Measurements from ENCODE around the gene AMBRA1.

The AMBRA1 gene

GRCh38 chr11:46499821-46500220 is 94.0 kb downstream of the AMBRA1 start:
- DNase-seq: no peak

DNA sequence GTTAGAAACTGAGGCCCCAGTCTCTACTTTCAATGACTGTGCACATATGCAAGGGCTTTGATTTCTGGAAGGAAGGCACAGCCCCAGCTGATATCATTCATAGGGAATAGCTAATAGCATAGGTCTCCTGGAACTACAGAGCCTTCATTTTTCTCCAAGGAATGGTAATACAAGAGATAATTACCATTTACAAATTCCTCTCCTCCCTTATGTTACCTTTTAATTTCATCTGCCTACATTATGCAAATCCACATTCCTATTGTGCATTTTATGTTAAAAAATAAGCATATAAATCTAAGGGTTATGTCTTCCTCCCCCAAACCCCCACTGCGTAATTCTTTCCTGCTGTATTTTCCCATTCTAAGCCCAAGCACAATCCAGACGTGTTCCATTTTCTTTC is 94.9 kb downstream of the AMBRA1 start:
- no peak for DNase-seq

DNA sequence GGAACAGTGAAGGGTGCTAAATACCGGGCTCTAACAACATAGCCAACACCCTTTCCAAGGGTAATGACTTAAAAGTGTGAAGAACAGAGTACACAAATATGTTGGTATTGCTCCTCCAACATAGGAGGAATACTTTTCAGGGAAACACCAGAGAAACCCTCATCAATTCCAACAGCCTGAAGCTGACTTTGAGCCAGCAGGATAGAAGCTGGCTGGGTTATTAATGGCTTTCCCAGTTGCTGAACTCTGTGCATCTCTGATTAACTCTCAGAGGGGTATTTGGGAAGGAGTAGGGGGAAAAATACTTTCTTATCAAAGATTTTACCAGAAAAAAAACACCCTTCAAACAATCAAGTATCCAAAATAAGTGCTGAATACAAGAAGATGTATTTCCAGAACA is 95.6 kb downstream of the AMBRA1 start:
- no peak for DNase-seq

GRCh38 chr11:46497498-46497897 is 96.3 kb downstream of the AMBRA1 start:
- DNase-seq: no peak

GRCh38 chr11:46493791-46494190 is 100.0 kb downstream of the AMBRA1 start:
- DNase-seq: no peak

GRCh38 chr11:46492532-46492931 is 101.3 kb downstream of the AMBRA1 start:
- no peak for DNase-seq

- DNase-seq: no peak
Measured at GRCh38 chr11:46491661-46492330, 102.0 kb downstream of the AMBRA1 start.

DNA sequence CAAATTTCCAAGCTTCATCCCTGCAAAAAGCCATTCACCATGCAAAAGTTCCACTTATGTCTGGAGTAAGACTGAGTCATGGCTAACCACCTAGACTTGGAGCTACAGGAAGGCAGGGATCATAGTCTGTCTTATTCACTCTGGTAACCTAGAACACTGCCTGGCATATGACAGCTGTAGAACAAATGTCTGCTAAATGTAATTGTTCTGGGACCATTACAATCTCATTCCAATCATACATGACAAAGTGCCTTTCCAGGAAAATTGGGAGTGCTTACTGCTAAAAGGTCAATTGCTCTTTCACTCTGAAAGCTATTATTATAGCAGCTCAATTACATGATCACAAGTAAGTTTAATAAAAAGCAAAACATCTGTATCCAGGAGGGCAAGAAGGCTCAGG is 103.2 kb downstream of the AMBRA1 start:
- no peak for DNase-seq

GRCh38 chr11:46489656-46490560 is 103.9 kb downstream of the AMBRA1 start:
- peak; percentile 32 for DNase-seq

DNA sequence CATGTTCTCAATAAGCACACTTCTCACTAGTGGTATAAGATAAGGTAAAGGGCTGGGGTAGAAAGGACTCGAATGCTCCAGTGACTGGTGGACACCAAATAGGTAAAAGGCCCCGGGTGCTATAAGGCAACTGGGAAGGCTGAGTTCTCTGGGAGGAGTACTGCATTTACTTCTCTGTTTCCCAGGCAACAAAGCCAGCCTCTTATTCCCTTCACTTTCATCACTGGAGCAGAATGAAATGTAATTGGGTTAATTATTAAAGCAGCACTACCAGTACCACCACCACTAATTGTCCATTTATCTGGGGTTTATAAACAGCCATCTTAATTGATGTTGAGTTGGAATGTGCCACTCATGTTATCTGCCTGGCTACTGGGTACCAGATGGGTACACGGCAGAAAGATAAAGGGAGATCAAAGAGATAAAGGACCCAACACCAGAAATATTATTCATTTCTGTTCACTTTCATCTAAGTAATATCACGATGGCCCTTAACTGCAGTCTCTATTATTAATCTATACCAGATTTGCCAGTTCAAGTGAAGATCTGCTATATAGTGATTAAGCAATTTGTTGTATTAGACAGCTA is 107.9 kb downstream of the AMBRA1 start:
- DNase-seq: no peak

DNA sequence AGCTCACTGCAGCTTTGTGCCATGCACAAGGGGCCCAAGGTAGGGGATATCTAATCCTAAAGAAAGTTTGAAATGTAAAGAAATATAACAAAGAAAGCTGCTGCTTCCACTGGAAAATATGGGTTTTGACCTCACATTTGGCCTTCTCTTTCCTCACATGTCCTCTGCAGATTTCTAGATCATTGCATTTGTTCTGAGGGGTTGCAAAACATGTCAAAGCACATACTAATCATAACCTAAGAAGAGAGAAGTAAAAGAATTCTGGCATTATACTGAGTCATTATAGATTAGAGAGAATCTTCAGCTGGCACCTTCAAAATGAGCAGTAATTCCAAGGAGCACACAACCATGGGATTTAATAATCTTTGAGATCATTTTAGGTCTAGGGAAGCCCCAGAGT is 109.7 kb downstream of the AMBRA1 start:
- no peak for DNase-seq

DNA sequence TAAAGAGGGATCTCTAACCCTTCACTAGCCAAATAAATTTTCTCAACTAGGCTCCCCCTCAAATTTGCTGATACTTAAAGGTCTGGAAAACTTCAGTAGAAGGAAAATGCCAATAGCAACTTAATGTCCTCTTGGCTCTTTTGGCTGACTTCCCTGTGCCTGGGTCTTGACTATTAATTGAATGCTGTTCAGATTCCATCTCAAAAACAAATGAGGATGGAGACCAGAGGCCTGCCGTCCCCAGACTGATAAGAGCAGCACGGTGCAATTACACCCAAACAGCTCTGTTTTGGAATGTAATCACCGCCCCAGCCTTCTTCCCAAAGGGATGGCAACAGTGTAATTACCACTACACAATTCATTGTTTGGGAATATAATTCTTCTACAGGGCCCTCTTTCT is 112.9 kb downstream of the AMBRA1 start:
- DNase-seq: no peak

DNA sequence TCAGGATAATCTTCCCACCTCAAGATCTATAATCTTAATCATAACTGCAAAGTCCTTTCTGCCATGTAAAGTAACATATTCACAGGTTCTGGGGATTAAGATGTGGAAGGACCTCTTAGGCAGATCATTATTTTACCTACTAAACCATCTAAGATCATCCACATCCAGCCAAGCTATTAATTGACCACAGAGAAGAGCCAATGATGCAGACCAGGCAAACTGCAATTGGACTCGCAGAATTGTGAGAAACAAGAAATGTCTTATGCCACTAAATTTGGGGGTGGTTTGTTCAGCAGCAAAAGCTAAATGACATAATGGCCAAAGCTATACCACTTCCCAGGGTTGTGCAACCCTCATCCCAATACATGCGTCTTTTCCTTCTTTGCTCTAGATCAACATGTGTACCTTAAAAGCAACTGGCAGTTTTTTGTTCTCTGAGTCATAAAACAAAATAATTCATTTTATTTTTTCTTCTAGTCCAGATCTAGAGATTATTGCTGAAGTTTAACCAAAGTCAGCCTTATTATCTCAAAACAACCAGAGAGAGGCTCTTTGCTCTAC is 113.6 kb downstream of the AMBRA1 start:
- DNase-seq: no peak

DNA sequence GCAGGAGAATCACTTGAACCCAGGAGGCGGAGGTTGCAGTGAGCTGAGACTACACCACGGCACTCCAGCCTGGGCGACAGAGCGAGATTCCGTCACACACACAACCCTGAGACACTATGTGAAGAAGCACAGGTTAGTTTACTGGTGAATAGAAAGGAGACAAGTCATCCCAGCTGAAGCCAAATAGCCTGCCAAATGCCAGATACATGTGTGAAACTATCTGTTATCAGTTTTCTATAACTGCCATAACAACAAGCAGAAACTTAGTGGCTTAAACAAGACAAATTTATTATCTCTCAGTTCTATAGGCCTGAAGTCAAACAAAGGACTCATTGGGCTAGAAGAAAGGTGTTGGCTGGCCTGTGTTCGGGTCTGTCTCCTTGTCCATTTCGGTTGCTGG is 114.2 kb downstream of the AMBRA1 start:
- DNase-seq: no peak

GRCh38 chr11:46478196-46478595 is 115.6 kb downstream of the AMBRA1 start:
- DNase-seq: no peak

DNA sequence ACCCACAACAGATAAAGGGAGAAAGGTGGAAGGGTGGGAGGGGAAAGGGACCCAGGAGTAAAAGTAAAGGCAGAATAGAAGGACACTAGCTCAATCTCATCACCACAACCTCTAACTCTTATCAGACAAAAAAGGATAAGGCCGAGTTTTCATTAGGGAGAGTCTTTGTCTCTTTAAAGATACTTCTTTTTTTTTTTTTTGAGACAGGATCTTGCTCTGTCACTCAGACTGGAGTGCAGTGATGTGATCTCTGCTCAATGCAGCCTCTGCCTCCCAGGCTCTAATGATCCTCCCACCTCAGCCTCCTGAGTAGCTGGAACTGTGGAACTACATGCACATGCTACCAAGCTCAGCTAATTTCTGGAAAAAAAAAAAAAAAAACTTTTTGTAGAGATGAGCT is 116.7 kb downstream of the AMBRA1 start:
- DNase-seq: no peak

- no peak for DNase-seq
Measured at GRCh38 chr11:46475926-46476545, 117.8 kb downstream of the AMBRA1 start.

DNA sequence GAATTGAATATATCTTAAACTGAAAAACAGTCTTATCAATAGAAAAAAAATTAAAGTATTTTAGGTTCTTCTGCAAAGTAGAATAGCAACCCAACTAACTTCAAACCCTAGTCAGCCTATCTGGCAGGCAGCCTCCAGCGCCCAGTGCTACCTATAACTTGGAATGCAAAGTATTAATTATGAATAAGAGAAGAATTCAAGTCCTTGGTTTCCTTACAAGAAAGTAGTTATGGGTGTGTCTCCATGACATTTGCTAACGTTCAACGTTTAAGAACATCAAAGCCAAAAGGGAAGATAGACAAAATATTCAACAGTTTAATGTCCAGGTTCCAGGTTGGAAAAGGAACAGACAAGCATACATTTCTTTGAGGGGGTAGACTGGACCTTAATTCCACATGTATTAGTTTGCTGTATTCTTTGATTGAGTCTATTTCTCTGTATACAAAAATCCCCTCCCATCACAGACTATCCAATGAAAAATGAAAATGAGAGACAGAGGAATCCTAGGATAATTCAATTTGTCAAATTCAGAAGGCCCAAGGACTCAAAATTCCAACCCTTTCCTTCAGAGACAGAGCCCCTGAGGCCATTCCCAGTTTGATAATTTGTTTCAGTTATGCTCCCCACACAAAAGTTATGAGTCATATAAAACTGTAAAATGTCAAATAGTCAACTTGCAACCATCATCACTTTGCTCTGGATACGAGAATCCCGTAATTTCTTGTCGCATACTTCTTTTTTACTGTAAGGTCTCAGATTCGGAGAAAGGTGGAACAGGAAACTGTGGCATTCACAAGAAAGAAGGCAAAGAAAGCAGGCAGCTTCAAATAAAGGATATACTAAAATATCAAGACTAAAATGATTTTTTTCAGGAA is 118.5 kb downstream of the AMBRA1 start:
- DNase-seq: no peak

DNA sequence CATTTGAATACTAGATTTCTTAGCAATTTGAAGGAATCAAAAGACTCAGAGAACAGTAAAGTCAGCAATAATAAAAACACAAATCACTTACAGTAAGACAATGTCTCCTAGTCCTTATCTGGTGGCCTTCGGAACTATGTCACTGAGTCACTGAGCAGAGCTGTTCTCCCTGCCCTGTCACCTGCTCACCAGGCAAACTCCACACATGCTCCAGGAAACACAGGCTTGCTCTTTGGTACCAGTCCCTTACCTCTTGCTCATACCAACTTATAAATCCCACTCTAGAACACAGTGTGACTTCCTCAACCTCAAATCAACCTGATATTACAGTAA is 121.2 kb downstream of the AMBRA1 start:
- DNase-seq: no peak

DNA sequence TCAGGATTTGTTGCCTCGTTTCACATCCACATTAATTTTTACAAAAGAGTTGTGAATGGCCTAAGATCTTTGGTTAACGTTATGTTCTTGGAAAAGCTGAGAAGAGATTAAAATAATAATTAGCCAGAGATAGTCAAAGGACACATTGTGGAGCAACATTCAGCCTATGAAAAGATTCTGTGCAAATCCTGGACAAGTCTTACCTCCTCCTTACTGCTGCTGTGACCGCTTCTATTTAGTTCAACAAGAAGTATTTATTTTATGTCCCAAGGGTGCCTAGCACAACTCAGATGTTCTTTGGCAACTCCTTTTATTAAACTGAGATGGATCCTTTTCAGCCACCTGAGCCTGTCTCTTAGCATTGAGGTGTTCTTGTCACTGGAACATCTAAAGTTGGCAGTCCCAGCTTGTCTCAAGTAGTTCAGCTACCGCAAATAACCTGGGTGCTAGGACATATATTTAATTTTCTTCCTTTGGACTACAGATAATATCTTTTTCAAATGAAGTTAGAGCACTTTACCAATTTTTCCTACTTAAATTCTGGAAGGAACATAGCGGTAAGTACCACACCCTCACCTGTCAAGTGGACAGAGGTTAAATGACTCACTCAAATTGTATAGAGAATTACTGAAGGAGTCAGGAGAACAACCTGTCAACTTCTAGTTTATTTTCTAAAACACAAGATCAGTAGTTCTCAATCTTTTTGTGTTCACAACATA is 121.7 kb downstream of the AMBRA1 start:
- DNase-seq: no peak

GRCh38 chr11:46469926-46470325 is 123.9 kb downstream of the AMBRA1 start:
- no peak for DNase-seq

DNA sequence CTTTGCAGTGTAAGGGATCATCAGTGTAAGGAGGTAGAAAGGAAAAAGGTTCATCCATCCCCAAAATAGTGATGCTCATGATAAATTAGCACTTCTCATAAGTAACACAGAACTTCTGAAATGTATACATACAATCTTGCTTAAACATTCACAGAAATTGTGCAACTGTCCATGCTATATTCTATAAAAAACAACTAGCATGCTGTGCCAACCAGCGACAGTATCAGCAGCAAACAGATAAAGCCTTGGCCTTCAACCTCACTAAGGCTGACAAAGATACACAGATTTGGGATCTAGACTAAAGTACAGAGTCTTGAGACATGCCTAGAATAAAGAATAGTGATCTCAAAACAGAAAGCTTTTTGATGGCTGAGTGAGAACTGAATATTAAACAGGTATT is 128.1 kb downstream of the AMBRA1 start:
- DNase-seq: no peak

All from suppressor macrophage treated with lipopolysaccharide for 4 hours (primary cell).